ENCODE results near the gene PIK3R6. TPM values are rescaled to one million over a fixed set of nuclear protein-coding genes. Genes with fewer than 3 reads are reported as not detected.
"Not testable (repeated sequence)": the region's sequence is repeated elsewhere in the genome, so short reads cannot be mapped to it uniquely, and the experiment has no call there.

PIK3R6 gene
- total RNA-seq, 1 experiment from 2014 or later, result not detected

DNA sequence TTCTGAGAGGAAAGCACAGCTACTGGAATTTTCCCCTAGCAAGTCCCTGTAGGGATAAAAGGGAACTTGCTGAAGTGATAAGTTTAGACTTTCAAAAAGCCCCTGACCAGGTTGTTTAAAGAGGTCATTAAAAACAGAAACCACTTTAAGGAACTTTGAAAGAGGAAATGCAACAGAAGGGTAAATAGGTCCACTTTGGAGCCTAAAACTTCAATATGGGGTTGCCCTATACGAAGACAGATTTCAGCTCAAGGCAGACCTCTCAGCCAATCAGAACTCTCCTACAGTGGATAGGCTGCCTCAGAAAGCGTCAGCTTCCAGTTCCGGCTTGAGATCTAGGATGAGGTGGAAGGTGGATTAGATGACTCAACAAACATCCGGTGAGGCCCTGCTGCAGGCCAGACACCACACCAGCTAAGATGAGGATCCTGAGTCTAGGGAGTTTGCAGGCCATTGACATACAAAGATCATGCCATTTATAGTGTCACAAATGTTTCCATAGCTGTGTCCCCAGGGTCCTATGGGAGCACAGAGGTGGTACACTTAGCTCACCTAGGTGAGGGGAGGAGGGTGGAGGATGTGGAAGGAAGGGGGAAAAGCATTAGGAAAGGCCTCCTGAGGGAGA is 60.4 kb downstream of the PIK3R6 start:
- BruUV-seq (replicated peaks), result no TSS peak
- POLR2A ChIA-PET, result no interaction called here

DNA sequence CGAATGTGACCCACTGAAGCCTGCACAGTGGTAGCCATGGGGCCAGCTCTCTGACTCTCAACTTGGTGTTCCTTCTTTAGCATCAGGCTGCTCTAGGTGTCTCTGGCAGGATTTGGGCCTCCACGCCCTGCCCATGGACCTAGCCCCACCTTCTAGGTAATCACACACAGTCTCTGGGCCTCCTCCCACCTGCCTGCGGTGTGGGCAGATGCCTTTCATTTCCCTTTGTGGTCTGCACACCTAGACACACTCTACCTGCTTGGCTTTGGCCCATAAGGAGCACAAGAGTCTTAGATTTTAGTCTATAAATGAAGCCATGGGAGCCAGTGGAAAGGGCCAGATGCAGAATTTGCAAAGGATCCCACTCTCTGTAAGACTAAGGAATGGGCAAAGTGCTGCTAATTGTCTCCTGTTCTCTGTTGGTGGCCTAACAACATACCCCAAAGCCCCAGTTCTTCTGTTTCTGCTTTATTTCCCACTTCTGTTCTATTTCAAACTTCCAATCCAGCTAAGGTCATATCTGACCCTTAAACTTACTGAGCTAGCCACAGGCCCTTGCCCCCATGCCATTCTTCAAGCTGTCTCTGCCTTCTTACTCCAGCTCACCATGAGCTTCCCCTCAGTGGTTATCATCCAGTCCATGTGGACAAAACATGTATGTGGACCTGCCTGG is 61.1 kb downstream of the PIK3R6 start:
- Histone ChIP-seq H3K36me3 (ENCODE audit: control insufficient read depth, insufficient read depth, low read length) (no peaks in the 10 kb centered on the region), H3K4me1 (no peaks in the 10 kb centered on the region), H3K27me3 (replicated peaks; ENCODE audit: control insufficient read depth, insufficient read depth, low read length) (no peaks in the 10 kb centered on the region), H3K9me3 (no peaks in the 10 kb centered on the region), H3K4me3 (ENCODE audit: low read depth, low read length) (no peak overlapping the region)
- H3K4me3 Mint-ChIP-seq (ENCODE audit: unreplicated experiment), result no peak overlapping the region
- BruUV-seq (replicated peaks), result no TSS peak
- no peak overlapping the region for H3K27ac Mint-ChIP-seq (ENCODE audit: unreplicated experiment)
- ChIA-PET POLR2A (no interaction called here), CTCF (interaction anchor here (1.3 kb wide), 1 partner anchor 89 kb away, joined by 5 read pairs; no protein-coding TSS in a partner anchor)
- intact Hi-C loops (cut with micrococcal nuclease; ENCODE audit: unreplicated experiment), result no loop called here
- H3K4me1 Mint-ChIP-seq (ENCODE audit: low read depth, unreplicated experiment), result no peaks in the 10 kb centered on the region
- no peaks in the 10 kb centered on the region for H3K36me3 Mint-ChIP-seq (ENCODE audit: insufficient read depth, unreplicated experiment)
- H3K27me3 Mint-ChIP-seq (ENCODE audit: insufficient read depth, unreplicated experiment), result no peaks in the 10 kb centered on the region
- peaks cover 10% of the 10 kb centered on the region for H3K9me3 Mint-ChIP-seq (ENCODE audit: unreplicated experiment)
- TF ChIP-seq, protein P1, sequence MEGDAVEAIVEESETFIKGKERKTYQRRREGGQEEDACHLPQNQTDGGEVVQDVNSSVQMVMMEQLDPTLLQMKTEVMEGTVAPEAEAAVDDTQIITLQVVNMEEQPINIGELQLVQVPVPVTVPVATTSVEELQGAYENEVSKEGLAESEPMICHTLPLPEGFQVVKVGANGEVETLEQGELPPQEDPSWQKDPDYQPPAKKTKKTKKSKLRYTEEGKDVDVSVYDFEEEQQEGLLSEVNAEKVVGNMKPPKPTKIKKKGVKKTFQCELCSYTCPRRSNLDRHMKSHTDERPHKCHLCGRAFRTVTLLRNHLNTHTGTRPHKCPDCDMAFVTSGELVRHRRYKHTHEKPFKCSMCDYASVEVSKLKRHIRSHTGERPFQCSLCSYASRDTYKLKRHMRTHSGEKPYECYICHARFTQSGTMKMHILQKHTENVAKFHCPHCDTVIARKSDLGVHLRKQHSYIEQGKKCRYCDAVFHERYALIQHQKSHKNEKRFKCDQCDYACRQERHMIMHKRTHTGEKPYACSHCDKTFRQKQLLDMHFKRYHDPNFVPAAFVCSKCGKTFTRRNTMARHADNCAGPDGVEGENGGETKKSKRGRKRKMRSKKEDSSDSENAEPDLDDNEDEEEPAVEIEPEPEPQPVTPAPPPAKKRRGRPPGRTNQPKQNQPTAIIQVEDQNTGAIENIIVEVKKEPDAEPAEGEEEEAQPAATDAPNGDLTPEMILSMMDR (IDR thresholded peaks at IDR 0.05; ENCODE audit: insufficient read depth in 1 of 2, low read depth in 1 of 2, low read length in 1 of 2, severe bottlenecking in 1 of 2, unreplicated experiment in 1 of 2), result no peak
- no peak for DNase-seq

More for the DNA sequence above, 60.4 kb downstream of the PIK3R6 start:
- no peaks in the 10 kb centered on the region for H3K36me3 ChIP-seq (ENCODE audit: control insufficient read depth, insufficient read depth, low read length)
- H3K4me1 ChIP-seq, result no peaks in the 10 kb centered on the region
- no peaks in the 10 kb centered on the region for H3K36me3 Mint-ChIP-seq (ENCODE audit: insufficient read depth, unreplicated experiment)
- CTCF ChIA-PET, result no interaction called here
- TF ChIP-seq, protein P1 (IDR thresholded peaks at IDR 0.05; ENCODE audit: insufficient read depth in 1 of 2, low read depth in 1 of 2, low read length in 1 of 2, severe bottlenecking in 1 of 2, unreplicated experiment in 1 of 2), result no peak
- no peaks in the 10 kb centered on the region for H3K9me3 ChIP-seq
- intact Hi-C loops (cut with micrococcal nuclease; ENCODE audit: unreplicated experiment), result no loop called here
- H3K27ac Mint-ChIP-seq (ENCODE audit: unreplicated experiment), result no peak overlapping the region
- H3K4me1 Mint-ChIP-seq (ENCODE audit: low read depth, unreplicated experiment), result no peaks in the 10 kb centered on the region
- H3K4me3 Mint-ChIP-seq (ENCODE audit: unreplicated experiment), result no peak overlapping the region
- peaks cover 10% of the 10 kb centered on the region for H3K9me3 Mint-ChIP-seq (ENCODE audit: unreplicated experiment)
- H3K27me3 Mint-ChIP-seq (ENCODE audit: insufficient read depth, unreplicated experiment), result no peaks in the 10 kb centered on the region
- no peaks in the 10 kb centered on the region for H3K27me3 ChIP-seq (replicated peaks; ENCODE audit: control insufficient read depth, insufficient read depth, low read length)
- H3K4me3 ChIP-seq (ENCODE audit: low read depth, low read length), result no peak overlapping the region
- no peak for DNase-seq

DNA sequence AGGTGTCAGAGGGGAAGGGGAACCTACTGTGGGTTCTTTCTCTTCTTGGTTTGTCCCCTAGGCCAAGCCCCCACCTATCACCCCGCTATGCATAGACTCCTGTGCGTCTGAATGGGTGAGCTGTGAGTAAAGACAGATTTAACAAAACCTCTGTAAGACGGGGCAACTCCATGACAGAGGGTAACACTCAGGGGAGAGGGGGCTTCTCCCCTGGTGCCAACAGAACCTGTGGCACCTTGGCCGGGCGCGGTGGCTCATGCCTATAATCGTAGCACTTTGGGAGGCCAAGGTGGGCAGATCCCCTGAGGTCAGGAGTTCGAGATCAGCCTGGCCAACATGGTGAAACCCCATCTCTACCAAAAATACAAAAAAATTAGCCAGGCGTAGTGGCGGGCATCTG is 62.1 kb downstream of the PIK3R6 start:
- H3K36me3 Mint-ChIP-seq (ENCODE audit: insufficient read depth, unreplicated experiment); BruUV-seq (replicated peaks); H3K4me1 ChIP-seq; H3K27ac Mint-ChIP-seq (ENCODE audit: unreplicated experiment); H3K4me3 ChIP-seq (ENCODE audit: low read depth, low read length); H3K4me1 Mint-ChIP-seq (ENCODE audit: low read depth, unreplicated experiment); H3K27me3 Mint-ChIP-seq (ENCODE audit: insufficient read depth, unreplicated experiment); H3K36me3 ChIP-seq (ENCODE audit: control insufficient read depth, insufficient read depth, low read length); POLR2A ChIA-PET; H3K27me3 ChIP-seq (replicated peaks; ENCODE audit: control insufficient read depth, insufficient read depth, low read length); DNase-seq; H3K9me3 ChIP-seq; H3K4me3 Mint-ChIP-seq (ENCODE audit: unreplicated experiment); intact Hi-C loops (cut with micrococcal nuclease; ENCODE audit: unreplicated experiment): not testable (repeated sequence)
- peaks cover 10% of the 10 kb centered on the region for H3K9me3 Mint-ChIP-seq (ENCODE audit: unreplicated experiment)
- CTCF ChIA-PET, result interaction anchor here (1.3 kb wide), 1 partner anchor 90 kb away, joined by 5 read pairs; no protein-coding TSS in a partner anchor
